Mucosa of gallbladder (tissue), 1 donor: ENCODE data around the gene ITCH. TPM values are rescaled to one million over a fixed set of nuclear protein-coding genes. Genes with fewer than 3 reads are reported as not detected.

ENCODE experiments used
- DNase-seq: peaks from one replicate; pipeline ENCODE4 v3.0.0-alpha.2; 2020; ENCODE audit warnings: low spot score
- total RNA-seq: library from RNA; stranded (reverse); gene quantifications from one replicate; pipeline ENCODE4 v1.2.1, GENCODE V29; 2021
- donor health status: DM: no; HTN: no; CAD: no.

The ITCH gene
- total RNA-seq, 1 donor from 2014 or later = 46.2 TPM

DNA sequence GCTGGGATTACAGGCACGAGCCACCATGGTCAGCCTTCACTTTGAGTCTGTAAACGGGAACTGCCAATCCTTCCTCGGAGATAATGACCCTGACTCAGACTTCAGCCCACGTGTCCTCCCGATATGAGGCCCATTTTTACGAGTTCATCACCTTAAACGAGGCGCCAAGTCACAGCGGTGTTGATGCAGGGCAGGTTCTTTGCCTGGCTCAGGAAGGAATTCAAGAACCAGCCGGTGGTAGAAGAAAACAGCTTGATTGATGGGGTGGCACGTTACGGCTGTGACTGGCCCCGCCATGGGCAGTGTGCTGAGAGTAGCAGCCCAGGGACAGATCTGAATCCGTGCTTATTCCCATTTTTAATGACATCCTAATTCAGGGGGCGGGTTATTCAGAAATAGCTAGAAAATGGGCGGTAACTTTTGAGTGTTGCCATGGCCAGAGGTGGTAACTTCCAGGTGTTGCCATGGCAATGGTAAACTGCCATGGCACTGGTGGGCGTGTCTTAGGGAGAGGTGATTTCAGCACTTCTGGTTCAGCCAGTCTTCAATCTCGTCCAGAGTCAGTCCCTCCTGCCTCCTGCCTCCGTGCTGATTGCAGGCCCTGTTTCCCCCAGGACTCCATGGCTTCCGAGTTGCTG, 186.3 kb downstream of the ITCH start:
- no peak for DNase-seq

DNA sequence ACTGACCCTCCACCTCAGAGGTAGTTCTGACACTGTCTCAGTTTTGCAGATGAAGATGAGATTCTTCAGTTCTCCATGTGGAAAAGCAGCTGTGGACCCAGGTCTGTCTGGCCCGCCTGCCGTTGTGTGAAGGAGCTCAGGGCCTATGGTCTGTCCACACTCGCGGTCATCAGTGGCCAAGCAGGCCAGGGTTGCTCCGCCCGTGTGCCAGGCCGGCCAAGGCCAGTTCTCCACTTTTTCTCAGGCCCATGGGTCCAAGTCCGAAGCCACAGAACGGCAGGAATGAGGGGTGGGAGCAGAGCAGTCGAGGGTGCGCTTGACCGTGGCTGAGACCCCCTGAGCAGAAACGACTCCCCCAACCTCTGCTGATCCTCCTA, 186.8 kb downstream of the ITCH start:
- DNase-seq = no peak

DNA sequence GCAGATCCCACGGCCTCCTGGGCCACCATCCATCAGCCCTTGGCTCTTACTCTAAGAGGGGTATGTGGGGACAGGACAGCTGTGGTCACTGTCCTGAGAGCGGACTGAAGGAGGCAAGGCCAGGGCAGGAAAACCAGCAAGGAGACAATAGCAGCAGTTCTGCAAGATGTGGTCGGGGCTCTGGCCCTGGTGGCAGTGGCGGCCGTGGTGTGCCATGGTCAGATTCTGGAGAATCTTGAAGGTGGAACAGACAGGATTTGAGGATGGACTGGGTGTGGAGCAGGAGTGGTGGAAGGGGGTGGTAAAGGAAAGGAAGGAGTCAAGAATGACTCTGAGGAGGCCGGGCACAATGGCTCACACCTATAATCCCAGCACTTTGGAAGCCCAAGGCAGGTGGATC, 189.5 kb downstream of the ITCH start:
- no peak for DNase-seq

DNA sequence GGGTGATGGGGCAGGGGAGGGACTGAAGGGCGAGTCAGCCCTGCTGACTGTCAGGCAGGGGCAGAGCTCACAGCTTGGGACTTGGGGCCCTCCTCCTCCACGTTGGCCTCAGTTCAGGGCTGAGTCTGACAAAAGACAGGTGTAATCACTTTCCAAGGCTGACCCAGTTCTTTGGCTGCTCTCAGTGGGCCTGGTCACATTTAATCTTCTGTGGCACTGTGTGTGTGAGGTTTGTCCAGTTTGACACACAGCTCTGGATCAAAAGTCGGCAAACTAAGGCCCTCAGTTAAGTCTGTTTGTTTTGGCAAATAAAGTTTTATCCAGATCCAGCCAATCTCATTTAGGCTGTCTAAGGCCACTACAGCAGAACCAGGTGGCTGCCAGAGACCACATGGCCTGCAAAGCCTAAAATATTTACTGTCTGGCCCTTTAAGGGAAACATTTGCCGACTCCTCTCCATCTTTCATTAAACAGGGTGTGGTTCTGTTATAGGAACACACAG, 190.3 kb downstream of the ITCH start:
- no peak for DNase-seq

DNA sequence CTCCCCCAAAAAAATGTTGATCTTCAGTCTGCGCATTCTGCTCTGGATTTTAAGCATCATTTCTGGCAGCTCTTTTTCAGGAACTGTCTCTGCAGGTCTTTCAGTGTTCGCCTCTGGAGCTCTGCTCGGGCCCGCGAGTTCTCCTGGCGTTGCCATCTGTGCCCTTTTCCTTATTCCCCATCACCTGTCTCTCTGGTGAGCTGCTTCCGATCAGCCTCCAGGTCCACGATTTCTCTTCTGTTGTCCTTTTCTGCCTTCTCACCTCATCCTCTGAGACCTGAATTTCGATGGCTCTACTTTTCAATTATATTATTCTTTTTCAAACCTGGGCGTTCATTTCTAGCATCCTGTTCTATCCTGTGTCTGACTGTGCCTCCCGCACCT, 194.9 kb downstream of the ITCH start:
- DNase-seq = no peak

DNA sequence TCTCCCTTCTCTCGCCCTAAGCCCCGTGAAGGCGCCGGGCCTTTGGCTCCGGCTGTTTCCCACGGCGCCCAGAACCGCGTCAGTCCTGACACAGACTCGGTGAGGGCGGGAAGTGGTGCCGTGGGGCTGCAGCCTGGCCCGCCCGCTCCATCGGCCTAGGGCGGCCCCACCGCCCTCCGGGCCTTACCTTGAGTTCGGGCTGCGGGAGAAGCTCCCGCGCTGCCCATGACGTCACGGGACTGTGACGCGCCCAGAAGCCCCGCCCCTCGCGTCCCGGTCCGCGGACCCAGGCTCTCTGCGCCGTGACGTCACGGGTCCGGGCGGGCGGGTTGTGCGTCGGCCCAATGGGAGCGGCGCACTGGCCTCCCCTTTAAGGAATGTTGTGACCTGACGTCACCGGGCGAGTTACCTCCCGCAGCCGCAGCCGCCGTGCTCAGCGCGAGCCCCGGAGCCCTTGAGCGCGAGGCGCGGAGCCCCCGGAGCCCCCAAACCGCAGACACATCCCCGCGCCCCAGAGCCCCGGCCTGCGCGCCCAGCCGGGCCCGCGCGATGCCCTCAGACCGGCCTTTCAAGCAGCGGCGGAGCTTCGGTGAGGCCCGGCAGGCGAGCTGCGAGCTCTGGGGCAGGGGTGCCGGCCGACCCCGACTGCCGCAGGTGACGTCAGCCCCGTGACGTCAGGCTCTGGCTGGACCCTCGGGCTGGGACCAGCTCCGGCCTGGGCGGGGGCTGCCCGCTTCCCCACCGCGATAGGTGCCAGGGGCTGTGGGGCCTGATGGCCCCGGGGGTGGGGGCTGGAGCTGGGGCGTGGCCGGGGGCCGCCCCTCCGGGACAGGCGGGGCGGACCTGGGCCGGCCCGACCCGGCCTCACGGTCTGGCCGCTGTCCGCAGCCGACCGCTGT, 195.5 kb downstream of the ITCH start, which contains the start of gene MAP1LC3A:
Gene MAP1LC3A, plus strand, starts transcription at position 399 of the 899 bp plus-strand sequence. Its CDS starts 151 bp downstream, at position 550.
- peak; percentile 96 for DNase-seq

DNA sequence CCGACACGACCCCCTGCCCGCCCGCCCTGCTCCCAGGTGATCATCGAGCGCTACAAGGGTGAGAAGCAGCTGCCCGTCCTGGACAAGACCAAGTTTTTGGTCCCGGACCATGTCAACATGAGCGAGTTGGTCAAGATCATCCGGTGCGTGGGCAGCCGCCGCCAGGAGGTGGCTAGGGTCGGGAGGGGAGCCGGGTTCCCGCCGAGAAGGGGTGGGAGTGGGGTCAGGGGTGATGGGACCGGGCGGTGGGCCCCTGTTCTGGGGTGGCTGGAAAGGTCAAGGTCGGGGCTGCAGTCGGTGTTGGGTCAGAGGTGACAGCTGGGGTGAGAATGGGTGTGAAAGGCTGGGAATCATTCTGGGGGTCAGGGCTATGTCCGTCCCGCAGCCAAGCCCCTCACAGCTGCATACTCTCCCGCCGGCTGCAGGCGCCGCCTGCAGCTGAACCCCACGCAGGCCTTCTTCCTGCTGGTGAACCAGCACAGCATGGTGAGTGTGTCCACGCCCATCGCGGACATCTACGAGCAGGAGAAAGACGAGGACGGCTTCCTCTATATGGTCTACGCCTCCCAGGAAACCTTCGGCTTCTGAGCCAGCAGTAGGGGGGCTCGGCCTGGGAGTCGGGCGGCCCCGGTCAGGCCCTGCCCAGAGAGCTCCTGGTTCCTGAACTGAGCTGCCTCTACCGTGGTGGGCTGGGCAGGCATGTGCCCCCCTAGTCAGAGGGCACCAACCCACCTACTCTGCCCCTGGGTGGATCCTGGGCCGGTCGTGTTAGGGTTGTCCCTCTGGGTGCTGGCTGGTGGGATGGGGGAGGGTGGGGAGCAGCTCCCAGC, 196.5 kb downstream of the ITCH start:
- no peak for DNase-seq

DNA sequence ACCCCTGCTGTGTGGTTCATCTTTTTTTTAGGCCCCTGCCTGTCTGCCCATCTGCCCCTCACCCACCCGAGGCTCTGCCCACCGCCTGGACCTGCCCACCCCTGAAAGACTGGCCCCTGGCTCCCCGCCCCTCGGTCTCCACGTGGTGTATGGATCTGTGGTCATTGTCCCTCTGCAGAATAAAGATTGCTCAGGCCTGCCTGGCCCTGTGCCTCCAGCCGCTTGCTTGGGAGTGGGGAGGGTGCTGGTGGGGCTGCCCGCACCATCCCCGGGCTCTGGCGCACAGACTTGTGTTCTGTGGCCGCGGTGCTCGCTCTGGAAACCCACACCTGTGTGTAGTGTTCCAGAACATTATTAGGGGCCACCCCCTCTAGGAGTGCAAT, 197.1 kb downstream of the ITCH start:
- DNase-seq = no peak

DNA sequence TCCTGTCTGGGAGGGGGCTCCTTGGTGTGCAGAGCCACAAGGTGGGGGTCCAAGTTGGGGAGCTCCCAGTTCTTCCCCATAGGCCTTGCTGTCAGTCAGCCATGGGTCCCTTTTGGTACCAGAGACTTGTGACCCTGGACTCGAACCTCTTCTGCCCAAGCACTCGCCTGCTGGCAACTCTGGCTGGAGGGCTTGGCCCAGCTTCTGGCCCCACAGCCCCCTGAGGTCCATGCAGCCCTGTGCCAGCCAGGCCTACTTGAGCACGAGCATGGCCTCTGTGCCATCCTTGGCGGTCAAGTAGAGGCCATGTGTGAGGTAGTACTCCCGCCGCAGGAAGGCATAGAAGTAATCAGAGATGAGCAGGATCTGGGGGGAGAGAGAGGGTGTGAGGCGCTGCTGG, 197.5 kb downstream of the ITCH start:
- no peak for DNase-seq

Other genes starting within 250 kb of the ITCH start
- gene ASIP, start 121.8 kb upstream of the ITCH start, total RNA-seq = not detected
- 70.9 TPM for gene AHCY, start 59.9 kb upstream of the ITCH start, total RNA-seq
- gene DYNLRB1, start 153.1 kb downstream of the ITCH start, total RNA-seq = 143 TPM
- gene MAP1LC3A, start 195.4 kb downstream of the ITCH start, total RNA-seq = 94.4 TPM